Stimulated activated memory B cell treated with anti-CD40 and anti-IgM and Interleukin-4, amounts not matched to agents 10 μg/mL and 1 μg/mL and 100 μg/mL, for 72 hours (primary cell): ENCODE results near the gene BANP.
"Not testable (repeated sequence)": the region's sequence is repeated elsewhere in the genome, so short reads cannot be mapped to it uniquely, and the experiment has no call there.

ENCODE experiments used
- ATAC-seq: fragments of 150-1000 bp; cut with Tn5 transposase; 2 replicates; pipeline ENCODE4 v1.10.0; 2021
- H3K27ac Mint-ChIP-seq: one replicate; pipeline ENCODE4 v1.8.0; 2022; ENCODE audit warnings: mild to moderate bottlenecking, mixed read lengths
- H3K27me3 Mint-ChIP-seq: one replicate; pipeline ENCODE4 v1.8.0; 2022; ENCODE audit warnings: mixed read lengths
- H3K36me3 Mint-ChIP-seq: one replicate; pipeline ENCODE4 v1.8.0; 2022; ENCODE audit warnings: mixed read lengths
- H3K4me1 Mint-ChIP-seq: one replicate; pipeline ENCODE4 v1.8.0; 2022; ENCODE audit warnings: mixed read lengths
- H3K4me3 Mint-ChIP-seq: one replicate; pipeline ENCODE4 v1.8.0; 2022; ENCODE audit warnings: mild to moderate bottlenecking, moderate library complexity, mixed read lengths
- H3K9me3 Mint-ChIP-seq: one replicate; pipeline ENCODE4 v1.8.0; 2022; ENCODE audit warnings: mixed read lengths

BANP gene

DNA sequence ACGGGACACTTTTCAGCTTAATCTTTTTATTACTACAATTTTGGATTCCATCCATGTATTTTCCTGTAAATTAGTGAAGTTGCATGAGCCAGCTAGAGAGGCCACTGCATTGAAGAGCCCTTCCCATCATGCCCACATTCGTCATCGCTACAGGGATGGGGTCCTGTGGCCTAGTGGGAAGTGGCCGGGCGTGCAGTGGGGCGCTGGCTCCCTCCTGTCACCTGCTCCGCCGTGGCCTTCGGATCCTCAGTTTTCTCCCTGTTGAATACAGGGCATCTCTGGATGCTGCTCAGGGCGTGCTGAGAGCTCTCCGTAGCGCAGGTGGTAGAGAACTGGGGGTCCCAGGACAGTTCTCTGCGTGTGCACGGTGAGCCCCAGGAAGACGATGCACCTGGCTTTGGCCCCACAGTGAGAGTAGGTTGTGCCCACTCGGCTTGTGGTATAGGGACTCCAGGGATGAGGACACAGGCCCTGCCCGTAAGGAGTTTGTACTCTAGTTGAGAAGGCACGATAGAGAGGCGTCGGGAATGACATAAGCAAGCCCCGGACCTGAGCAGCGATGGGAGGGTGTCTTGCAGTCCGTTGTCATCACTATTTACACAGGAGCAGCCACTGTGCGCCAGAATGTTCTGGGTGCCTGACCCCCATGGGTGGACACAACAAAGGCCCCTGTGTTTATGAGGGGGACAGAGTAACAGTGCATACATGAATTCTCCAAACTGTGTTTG lies 74.8 kb downstream of the BANP start:
- H3K27me3 Mint-ChIP-seq, H3K27ac Mint-ChIP-seq, ATAC-seq, H3K4me3 Mint-ChIP-seq, H3K9me3 Mint-ChIP-seq: not testable (repeated sequence)
- peaks cover 48% of the 10 kb centered on the region for H3K36me3 Mint-ChIP-seq
- peaks cover 29% of the 10 kb centered on the region for H3K4me1 Mint-ChIP-seq

DNA sequence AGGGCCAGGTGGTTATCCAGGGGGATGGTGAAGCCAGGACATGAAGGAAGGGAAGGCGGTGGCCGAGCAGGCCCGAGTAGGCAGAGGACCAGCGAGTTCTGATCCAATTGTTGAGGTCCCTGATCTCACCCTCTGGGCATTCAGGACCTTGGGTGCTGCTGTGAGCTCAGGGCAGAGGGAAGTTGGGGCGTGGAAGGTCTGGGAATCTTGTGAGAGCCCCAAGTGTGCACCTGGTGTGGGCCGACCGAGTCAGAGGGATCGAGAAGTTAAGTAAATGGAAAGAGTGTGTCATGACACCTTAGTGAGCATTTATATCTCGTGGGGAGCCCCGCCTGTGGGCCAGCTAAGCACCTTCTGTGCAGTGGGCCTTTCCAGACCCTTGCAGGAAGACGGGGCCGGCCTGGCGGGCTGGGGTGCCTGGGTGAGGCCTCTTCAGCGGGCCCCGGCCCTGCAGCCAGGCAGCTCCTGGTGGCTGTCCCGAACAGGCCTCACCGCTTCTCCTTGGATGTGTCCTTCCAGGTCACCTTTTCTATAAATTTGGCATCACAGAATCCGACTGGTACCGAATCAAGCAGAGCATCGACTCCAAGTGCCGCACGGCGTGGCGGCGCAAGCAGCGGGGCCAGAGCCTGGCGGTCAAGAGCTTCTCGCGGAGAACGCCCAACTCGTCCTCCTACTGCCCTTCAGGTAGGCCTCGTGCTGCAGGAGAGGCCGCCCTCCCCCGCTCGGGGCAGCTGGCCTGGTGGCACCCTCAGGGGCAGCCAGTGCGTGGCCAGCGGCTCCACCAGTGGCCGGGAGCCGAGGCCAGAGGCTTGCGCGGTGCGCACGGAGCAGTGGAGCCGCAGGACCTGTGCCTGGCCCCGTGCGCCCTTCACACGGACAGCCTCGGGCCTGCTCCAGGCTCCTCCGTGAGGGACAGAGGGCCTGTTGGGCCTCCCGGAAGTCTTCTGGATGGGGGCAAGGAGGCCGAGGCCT lies 76.0 kb downstream of the BANP start:
- ATAC-seq = no peak
- H3K36me3 Mint-ChIP-seq = peaks cover 56% of the 10 kb centered on the region

DNA sequence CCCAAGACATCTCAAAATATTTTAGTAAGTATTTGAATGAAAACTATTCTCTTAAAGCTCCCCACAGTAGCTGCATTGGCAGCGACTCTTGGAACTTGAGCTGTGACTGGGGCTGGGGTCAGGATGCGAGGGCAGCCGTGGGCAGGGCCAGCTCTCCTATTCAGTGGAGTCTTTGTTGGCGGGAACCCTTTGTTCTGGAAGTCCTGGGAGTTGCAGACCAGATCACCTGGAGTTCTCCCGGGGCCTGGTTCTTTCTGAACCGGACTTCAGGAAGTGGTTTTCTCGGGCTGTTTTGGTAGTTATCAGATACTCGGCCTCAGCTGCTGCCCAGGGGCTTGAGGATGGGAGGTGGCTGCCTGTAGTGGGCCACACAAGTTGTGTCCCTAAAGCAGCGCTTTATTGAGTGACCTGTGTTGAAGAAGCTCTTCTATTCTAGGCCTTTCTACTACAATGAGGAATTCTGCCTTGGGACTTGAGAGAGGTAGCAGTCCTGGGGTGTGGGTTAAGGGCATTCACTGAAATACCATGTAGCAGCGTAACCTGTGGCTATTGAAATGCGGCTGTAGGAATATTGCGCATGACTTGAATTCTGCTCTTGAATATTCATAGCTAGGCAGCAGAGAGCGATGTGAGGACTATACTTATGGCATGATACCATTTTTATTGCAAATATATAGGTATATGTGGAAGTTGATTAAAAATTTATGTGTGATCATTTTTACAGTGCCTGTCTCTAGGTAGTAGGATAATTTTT lies 77.1 kb downstream of the BANP start:
- not testable (repeated sequence) for H3K4me3 Mint-ChIP-seq, H3K27ac Mint-ChIP-seq, ATAC-seq, H3K27me3 Mint-ChIP-seq, H3K9me3 Mint-ChIP-seq
- peaks cover 23% of the 10 kb centered on the region for H3K4me1 Mint-ChIP-seq
- H3K36me3 Mint-ChIP-seq = peaks cover 46% of the 10 kb centered on the region

More for the DNA sequence above, 76.0 kb downstream of the BANP start:
- Mint-ChIP-seq H3K4me3 (no peak overlapping the region), H3K27me3 (no peaks in the 10 kb centered on the region), H3K4me1 (peaks cover 29% of the 10 kb centered on the region), H3K27ac (no peak overlapping the region), H3K9me3 (no peaks in the 10 kb centered on the region)

DNA sequence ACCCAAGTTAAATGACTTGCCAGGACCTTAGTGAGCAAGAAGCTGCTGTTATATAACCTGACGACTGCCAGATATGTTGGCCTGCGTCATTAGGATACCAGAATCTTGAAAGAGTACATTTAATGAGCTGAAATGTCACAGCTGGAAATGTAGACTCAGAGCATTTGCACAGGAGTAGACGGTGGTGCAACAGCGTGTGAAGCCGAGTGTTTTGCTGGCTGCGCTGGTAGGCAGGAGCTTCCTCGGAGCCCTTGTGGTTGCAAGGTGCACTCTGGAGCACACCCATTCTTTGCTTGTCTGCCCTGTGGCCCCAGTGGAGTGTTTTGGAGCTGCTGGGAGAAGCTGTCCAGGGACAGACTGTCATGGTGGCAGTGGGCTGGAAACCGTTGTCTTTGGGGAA lies 79.3 kb downstream of the BANP start:
- Mint-ChIP-seq H3K27ac (no peak overlapping the region), H3K4me3 (no peak overlapping the region), H3K36me3 (peaks cover 52% of the 10 kb centered on the region), H3K9me3 (no peaks in the 10 kb centered on the region), H3K4me1 (peaks cover 2% of the 10 kb centered on the region), H3K27me3 (no peaks in the 10 kb centered on the region)
- ATAC-seq = no peak

DNA sequence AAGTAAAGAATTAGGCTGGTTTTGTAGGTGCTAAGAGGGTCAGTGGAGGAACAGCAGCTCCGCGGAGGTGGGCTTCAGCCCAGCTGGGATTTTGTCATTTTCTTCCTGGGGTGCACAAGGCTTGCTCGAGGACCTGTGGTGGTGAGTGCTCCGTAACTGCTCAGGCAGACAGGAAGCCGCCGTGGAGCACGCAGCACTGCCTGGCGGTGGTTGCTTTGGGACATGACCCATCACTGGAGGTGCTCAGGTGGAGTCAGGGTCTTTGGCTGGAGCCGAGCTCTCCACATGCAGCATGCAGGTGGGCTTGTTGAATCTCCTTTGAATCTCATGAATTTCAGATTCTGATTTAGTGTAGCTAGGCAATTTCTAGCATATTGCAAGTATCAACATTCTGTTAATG lies 79.7 kb downstream of the BANP start:
- not testable (repeated sequence) for H3K27me3 Mint-ChIP-seq, H3K9me3 Mint-ChIP-seq, H3K4me3 Mint-ChIP-seq, H3K27ac Mint-ChIP-seq, ATAC-seq, H3K4me1 Mint-ChIP-seq
- peaks cover 57% of the 10 kb centered on the region for H3K36me3 Mint-ChIP-seq

DNA sequence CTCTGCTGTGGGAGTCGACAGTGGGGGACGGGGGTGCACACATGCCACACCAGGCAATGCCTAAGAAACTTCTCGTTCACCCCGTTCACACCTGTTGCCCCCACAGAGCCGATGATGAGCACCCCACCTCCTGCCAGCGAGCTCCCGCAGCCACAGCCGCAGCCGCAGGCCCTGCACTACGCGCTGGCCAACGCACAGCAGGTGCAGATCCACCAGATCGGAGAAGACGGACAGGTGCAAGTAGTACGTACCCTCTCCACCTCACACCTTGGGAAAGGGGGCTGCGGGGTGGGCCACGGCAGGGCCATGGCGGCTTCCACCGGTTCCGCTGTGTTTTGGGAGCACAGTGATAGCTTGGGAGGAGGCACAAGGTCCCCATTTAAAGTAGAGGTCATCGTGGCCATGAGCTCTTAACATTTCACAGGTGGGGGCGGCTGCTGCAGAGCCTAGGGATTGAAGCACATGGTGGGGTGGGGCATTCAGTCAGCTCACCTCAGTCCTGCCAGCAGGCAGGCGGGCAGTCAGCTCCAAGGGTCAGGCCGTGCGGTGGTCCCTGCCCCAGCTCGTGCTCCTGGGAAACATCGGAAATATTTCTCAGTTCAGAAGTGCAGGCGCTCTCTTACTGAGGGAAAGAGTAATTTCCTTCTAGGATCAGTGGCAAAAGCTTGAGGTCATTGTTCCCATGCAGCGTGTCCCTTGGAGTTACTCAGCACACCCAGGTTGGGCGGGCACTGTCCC lies 81.9 kb downstream of the BANP start:
- not testable (repeated sequence) for H3K27ac Mint-ChIP-seq, H3K9me3 Mint-ChIP-seq, H3K4me3 Mint-ChIP-seq, H3K4me1 Mint-ChIP-seq, H3K27me3 Mint-ChIP-seq, ATAC-seq
- peaks cover 56% of the 10 kb centered on the region for H3K36me3 Mint-ChIP-seq

DNA sequence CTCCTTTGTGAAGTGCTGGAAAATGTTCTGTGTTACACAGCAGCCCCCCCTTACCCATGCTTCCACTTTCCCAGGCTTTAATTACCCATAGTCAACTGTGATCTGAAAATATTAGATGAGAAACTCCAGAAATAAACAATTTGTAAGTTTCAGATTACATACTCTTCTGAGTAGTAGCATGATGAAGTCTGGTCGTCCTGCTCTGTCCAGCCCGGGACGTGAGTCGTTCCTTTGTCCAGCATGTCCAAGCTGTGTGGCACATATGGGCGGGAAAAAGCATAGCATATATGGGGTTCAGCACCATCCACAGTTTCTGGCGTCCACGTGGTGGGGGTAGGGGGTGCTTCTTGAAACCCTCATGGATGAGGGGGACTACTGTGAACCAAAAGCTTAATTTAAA lies 83.5 kb downstream of the BANP start:
- no peak for ATAC-seq
- peaks cover 61% of the 10 kb centered on the region for H3K36me3 Mint-ChIP-seq
- H3K27me3 Mint-ChIP-seq = no peaks in the 10 kb centered on the region
- H3K4me1 Mint-ChIP-seq = no peaks in the 10 kb centered on the region
- H3K9me3 Mint-ChIP-seq = no peaks in the 10 kb centered on the region
- H3K4me3 Mint-ChIP-seq = no peak overlapping the region
- peak overlapping the region; percentile 48 for H3K27ac Mint-ChIP-seq

DNA sequence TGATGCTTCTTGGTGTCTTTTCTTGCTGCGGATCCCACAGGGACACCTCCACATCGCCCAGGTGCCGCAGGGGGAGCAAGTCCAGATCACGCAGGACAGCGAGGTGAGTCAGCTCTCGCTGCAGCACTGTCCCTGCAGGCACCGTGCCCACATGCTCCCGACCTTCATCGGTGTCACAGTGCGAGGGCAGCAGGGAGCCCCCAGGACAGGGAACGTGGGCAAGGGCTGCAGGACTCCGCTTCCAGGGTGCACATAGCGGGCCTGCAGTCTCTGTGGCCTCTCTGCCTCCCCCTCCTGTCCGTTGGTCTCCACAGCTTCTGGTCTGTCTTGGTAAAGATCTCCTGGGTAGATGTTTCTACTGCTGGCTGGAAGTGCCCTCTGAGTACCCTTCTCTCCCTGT lies 84.1 kb downstream of the BANP start:
- no peaks in the 10 kb centered on the region for H3K9me3 Mint-ChIP-seq
- H3K27ac Mint-ChIP-seq = peak overlapping the region; percentile 48
- no peak overlapping the region for H3K4me3 Mint-ChIP-seq
- ATAC-seq = no peak
- no peaks in the 10 kb centered on the region for H3K27me3 Mint-ChIP-seq
- H3K4me1 Mint-ChIP-seq = no peaks in the 10 kb centered on the region
- H3K36me3 Mint-ChIP-seq = peaks cover 62% of the 10 kb centered on the region

DNA sequence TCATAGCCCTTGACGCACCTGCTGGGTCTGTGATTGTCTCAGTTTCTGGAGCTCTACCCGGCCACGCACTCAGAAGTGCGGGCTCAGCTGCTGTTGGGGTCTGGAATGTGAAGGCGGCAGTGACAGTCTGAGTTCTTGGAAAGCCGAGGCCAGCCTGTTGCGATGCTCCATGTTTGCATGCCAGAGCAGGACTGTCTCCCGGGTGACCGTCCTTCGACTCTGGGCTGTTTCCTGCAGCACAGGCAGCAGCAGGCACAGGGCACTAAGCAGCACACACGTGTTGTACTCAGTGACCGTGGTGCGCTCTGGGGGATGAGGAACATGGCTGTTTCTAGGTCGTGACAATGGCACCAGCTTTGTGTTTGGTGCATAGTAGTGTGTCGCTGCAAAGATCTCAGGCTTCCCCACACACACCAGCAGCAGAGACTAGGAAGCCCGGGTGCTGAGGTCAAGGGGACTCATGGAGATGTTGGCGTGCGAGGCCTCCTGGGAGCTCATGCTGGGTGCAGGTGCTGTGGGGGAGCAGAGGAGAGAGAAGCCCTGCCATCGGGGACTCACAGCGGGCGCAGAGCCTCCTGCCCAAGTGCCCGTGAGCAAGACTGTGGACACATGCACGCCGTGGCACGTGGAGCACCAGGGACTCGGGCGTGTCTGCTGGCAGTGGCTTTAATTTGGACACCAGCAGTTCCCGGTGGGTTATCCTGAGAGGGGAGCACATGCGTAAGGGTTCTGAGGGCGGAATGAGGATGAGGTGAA lies 84.8 kb downstream of the BANP start:
- H3K27ac Mint-ChIP-seq = peak overlapping the region; percentile 48
- not testable (repeated sequence) for ATAC-seq, H3K4me1 Mint-ChIP-seq, H3K27me3 Mint-ChIP-seq, H3K4me3 Mint-ChIP-seq, H3K9me3 Mint-ChIP-seq
- H3K36me3 Mint-ChIP-seq = peaks cover 63% of the 10 kb centered on the region

DNA sequence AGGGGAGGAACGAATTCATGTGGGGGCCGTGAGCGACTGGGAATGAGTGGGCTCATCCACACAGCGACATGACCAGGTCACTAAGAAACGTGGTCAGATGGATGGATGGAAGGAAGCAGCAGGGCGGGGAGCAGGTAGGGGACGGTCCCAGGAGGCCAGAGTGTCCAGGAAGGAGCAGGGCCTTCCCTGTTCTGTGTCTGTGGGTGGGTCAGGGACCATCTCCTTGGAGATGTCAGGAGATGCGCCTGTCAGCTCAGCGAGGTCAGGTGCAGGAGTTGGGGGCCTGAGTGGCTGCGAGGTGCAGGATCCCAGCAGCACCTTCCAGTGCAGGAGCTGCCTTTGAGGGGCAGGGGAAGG lies 85.4 kb downstream of the BANP start:
- Mint-ChIP-seq H3K27ac (peak overlapping the region; percentile 48), H3K36me3 (peaks cover 63% of the 10 kb centered on the region)
- not testable (repeated sequence) for H3K9me3 Mint-ChIP-seq, H3K4me3 Mint-ChIP-seq, H3K27me3 Mint-ChIP-seq, H3K4me1 Mint-ChIP-seq, ATAC-seq

DNA sequence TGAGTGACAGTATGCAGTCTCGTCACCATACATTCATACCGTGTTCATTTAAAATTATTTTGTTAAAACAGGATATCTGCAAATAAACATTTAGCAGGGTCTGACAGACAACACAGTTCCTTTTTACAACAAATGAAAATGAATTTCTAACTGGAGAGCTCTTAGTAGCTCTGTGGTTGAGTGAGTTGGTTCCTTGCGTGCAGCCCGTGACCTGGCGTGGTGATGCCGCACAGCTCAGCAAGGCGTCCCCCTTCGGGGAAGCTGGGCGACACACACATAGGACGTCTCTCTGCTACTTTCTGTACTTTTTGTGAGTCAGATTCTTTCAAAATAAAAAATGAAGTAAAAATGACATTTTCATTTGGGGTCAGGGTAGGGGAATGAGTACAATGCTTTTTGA lies 86.1 kb downstream of the BANP start:
- H3K9me3 Mint-ChIP-seq, H3K4me1 Mint-ChIP-seq, ATAC-seq, H3K4me3 Mint-ChIP-seq, H3K27me3 Mint-ChIP-seq: not testable (repeated sequence)
- Mint-ChIP-seq H3K27ac (peak overlapping the region; percentile 30), H3K36me3 (peaks cover 61% of the 10 kb centered on the region)

DNA sequence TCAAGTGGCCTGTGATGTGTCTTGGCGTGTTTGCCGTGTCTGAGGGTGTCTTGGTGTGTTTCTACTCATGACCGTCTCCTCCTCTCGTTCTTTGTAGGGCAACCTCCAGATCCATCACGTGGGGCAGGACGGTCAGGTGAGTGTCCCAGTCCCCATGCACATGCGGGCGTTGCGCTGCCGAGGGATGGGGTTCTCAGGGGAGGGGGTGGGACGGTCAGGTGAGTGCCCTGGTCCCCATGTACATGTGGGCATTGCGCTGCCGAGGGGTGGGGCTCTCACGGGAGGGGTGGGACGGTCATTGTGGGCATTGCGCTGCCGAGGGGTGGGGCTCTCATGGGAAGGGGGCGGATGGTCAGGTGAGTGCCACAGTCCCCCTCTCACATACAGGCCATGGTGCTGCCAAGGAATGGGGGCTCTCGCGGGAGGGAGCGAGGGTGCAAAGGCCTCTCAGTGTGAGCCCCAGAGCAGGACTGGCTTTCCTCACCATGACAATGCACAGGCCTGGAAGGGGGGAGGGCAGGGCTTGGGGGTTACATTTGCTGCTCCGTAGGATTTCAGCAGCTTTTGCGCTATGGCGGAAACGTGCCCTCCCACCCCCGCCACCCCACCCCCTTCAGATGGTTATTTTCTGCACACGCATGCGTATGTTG lies 86.8 kb downstream of the BANP start:
- not testable (repeated sequence) for ATAC-seq, H3K4me3 Mint-ChIP-seq, H3K27me3 Mint-ChIP-seq, H3K9me3 Mint-ChIP-seq
- Mint-ChIP-seq H3K27ac (peak overlapping the region; percentile 30), H3K4me1 (peaks cover 14% of the 10 kb centered on the region), H3K36me3 (peaks cover 61% of the 10 kb centered on the region)

DNA sequence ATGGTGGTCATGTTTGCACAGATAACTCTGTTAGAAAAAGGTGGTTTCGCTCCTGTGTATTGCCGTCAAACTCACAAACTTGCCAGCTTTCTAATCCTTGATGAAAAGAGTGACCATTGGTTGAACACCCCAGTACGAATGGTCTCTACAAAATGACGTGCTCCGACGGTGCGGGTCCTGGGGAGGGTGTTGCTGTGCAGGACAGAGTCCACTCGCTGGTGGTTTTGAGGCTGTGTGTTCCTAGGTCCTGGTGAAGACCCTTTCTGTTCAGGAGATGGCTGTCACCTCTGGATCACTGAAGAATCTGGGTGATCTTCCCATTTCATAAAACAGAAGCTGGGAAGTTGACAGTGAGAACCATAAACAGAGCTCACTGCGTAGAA lies 87.3 kb downstream of the BANP start:
- not testable (repeated sequence) for ATAC-seq, H3K4me3 Mint-ChIP-seq, H3K9me3 Mint-ChIP-seq, H3K27me3 Mint-ChIP-seq, H3K27ac Mint-ChIP-seq
- H3K36me3 Mint-ChIP-seq = peaks cover 59% of the 10 kb centered on the region
- peaks cover 19% of the 10 kb centered on the region for H3K4me1 Mint-ChIP-seq

DNA sequence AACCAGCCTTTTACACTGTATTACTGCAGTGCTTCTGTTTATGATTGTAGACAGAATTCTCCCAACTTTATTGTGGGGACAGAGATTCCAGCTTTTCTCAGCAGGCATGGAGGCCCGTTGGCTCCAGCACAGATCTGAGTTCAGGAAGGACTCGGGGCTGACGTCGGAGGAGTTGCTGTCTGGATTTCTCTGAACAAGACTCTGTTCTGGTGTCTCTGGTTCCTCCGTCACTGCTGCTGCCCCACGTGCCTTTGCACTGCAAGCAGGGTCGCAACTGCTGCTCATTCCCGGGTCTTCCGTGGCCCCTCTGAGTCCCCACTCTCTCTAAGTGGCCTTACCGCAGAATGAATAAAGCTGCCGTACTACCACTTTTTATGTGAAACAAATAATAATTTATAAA lies 88.4 kb downstream of the BANP start:
- Mint-ChIP-seq H3K4me1 (peaks cover 30% of the 10 kb centered on the region), H3K27me3 (no peaks in the 10 kb centered on the region), H3K9me3 (no peaks in the 10 kb centered on the region), H3K4me3 (no peak overlapping the region), H3K36me3 (peaks cover 53% of the 10 kb centered on the region), H3K27ac (no peak overlapping the region)
- ATAC-seq = no peak
